Fibroblast of mammary gland (primary cell): ENCODE measurements around the gene CELF1.

Source experiments
- DNase-seq: peaks from one replicate; pipeline ENCODE4 v3.0.0-alpha.2; 2010; ENCODE audit warnings: low read depth
- H3K4me3 ChIP-seq: 2 replicates; pipeline ENCODE4 v1.5.1; 2011; ENCODE audit warnings: low read depth, mild to moderate bottlenecking, low read length, moderate library complexity; ENCODE audit not compliant: control insufficient read depth
- TF ChIP-seq, protein P1 (sequence below): conservative IDR thresholded peaks from 2 replicates; pipeline ENCODE4 v1.5.1; 2011; ENCODE audit warnings: low read depth, low read length, inconsistent platforms; ENCODE audit not compliant: control insufficient read depth, insufficient read depth

The CELF1 gene

DNA sequence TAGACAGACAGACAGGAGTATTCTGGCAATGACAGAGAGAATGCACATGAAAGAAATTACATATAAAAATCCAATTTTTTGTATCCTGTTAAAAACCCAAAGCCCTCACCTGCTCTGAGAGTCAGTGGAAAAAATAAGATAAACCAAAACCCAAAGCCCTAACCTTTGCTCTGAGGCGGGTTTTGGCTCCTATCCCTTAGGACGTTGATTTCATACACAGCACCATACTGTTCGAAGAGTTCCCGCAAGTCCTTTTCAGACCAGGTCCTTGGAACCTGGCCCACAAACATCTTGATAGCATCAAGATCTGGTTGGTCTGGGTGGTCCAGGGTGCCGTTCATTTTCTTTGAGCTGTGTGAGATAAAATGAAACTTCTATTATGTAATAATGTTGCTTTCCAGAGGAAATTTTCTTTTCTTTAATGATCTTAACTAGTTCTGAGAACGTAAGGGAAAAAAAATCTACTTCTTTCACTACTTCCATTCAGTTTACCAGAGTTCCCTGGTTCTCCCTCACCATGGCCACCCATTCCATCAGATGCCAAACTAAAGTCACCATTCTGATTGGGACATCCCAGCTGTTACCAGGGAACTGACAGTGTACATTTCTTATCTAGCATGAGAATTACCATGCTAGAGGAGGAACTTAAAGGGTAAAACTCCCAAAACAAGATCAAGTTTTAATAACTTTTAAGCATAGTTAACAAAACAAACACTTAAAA is 64.1 kb downstream of the CELF1 start:
- TF ChIP-seq, protein P1, sequence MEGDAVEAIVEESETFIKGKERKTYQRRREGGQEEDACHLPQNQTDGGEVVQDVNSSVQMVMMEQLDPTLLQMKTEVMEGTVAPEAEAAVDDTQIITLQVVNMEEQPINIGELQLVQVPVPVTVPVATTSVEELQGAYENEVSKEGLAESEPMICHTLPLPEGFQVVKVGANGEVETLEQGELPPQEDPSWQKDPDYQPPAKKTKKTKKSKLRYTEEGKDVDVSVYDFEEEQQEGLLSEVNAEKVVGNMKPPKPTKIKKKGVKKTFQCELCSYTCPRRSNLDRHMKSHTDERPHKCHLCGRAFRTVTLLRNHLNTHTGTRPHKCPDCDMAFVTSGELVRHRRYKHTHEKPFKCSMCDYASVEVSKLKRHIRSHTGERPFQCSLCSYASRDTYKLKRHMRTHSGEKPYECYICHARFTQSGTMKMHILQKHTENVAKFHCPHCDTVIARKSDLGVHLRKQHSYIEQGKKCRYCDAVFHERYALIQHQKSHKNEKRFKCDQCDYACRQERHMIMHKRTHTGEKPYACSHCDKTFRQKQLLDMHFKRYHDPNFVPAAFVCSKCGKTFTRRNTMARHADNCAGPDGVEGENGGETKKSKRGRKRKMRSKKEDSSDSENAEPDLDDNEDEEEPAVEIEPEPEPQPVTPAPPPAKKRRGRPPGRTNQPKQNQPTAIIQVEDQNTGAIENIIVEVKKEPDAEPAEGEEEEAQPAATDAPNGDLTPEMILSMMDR = no peak
- no peak for DNase-seq
- no peak overlapping the region for H3K4me3 ChIP-seq

- DNase-seq = no peak
- TF ChIP-seq, protein P1 = no peak
- H3K4me3 ChIP-seq = no peak overlapping the region
These were observed 64.8 kb downstream of the CELF1 start for GRCh38 chr11:47488111-47488510.

DNA sequence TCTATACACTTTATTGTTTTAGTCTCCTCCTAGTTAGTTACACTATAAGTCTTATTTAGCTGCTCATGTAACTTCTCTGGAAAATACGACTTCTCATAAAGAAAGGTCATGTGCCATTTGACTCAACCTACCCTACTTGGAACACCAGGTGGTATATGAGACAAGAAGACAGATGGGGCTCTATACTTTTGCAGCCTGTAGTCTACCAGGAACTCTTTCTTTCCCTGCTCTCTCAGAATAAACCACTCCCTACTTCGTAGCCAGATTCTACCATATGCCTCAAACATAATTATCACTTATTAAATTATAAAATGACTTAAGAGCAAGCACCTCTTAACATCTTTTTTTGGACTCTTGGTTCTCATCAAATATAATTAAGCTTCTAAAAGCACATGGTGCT is 65.5 kb downstream of the CELF1 start:
- no peak for DNase-seq
- TF ChIP-seq, protein P1 = no peak
- no peak overlapping the region for H3K4me3 ChIP-seq

GRCh38 chr11:47485107-47485506 is 67.8 kb downstream of the CELF1 start:
- no peak for DNase-seq
- H3K4me3 ChIP-seq = no peak overlapping the region
- TF ChIP-seq, protein P1 = no peak

DNA sequence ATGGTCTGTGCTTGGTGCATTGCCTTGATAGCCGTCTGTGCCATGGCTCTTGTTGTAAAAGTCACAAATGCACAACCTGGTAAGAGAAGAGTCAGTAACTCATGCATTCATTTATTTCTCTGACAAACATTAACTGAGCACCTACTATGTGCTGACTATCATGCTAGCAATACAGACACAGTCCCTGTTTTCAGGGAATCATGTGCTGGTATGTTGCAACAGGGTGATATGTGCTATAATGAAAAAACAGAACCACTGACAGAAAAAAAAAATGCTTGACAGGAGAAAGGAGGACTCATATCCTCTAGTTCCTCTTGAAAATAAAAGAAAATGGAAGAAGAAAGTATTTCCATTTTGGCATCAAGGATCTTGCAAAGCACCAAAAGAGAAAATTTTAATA is 69.5 kb downstream of the CELF1 start:
- TF ChIP-seq, protein P1 = no peak
- no peak overlapping the region for H3K4me3 ChIP-seq
- DNase-seq = no peak

GRCh38 chr11:47480762-47481161 is 72.2 kb downstream of the CELF1 start:
- TF ChIP-seq, protein P1 = no peak
- DNase-seq = no peak
- H3K4me3 ChIP-seq = no peak overlapping the region
